HG03103 (cell line): ENCODE results near the gene HPS1.
"Not testable (repeated sequence)": the region's sequence is repeated elsewhere in the genome, so short reads cannot be mapped to it uniquely, and the experiment has no call there.

Experiments used
- ATAC-seq: cut with Tn5 transposase; IDR thresholded peaks from one replicate; pipeline ENCODE4 v1.9.1; 2021; ENCODE audit warnings: low read depth; ENCODE audit not compliant: unreplicated experiment

HPS1 gene

GRCh38 chr10:98397089-98397600 lies 49.6 kb downstream of the HPS1 start:
- ATAC-seq = no peak

GRCh38 chr10:98396096-98397063 lies 50.4 kb downstream of the HPS1 start:
- no peak for ATAC-seq

- ATAC-seq = no peak
Observed at GRCh38 chr10:98394851-98395440, 51.8 kb downstream of the HPS1 start.

- no peak for ATAC-seq
Observed at GRCh38 chr10:98391578-98391991, 55.1 kb downstream of the HPS1 start.

GRCh38 chr10:98391065-98391464 lies 55.7 kb downstream of the HPS1 start:
- no peak for ATAC-seq

GRCh38 chr10:98390406-98390805 lies 56.3 kb downstream of the HPS1 start:
- no peak for ATAC-seq

- no peak for ATAC-seq
Observed at GRCh38 chr10:98389398-98389797, 57.3 kb downstream of the HPS1 start.

GRCh38 chr10:98388101-98388655 lies 58.6 kb downstream of the HPS1 start:
- ATAC-seq = no peak

GRCh38 chr10:98384531-98385133 lies 62.1 kb downstream of the HPS1 start:
- no peak for ATAC-seq

GRCh38 chr10:98383869-98384268 lies 62.9 kb downstream of the HPS1 start:
- ATAC-seq = no peak

- not testable (repeated sequence) for ATAC-seq
Observed at GRCh38 chr10:98383134-98383667, 63.5 kb downstream of the HPS1 start.

- ATAC-seq = no peak
Observed at GRCh38 chr10:98382691-98383101, 64.0 kb downstream of the HPS1 start.

- no peak for ATAC-seq
Observed at GRCh38 chr10:98380493-98381339, 66.0 kb downstream of the HPS1 start.

GRCh38 chr10:98378722-98379121 lies 68.0 kb downstream of the HPS1 start:
- no peak for ATAC-seq

- no peak for ATAC-seq
Observed at GRCh38 chr10:98377536-98377935, 69.2 kb downstream of the HPS1 start.

- ATAC-seq = no peak
Observed at GRCh38 chr10:98377001-98377400, 69.7 kb downstream of the HPS1 start.

- no peak for ATAC-seq
Observed at GRCh38 chr10:98376485-98376884, 70.2 kb downstream of the HPS1 start.

- no peak for ATAC-seq
Observed at GRCh38 chr10:98374217-98374985, 72.3 kb downstream of the HPS1 start.
